HepG2 (cell line): ENCODE measurements around the gene CARMIL3. TPM values are rescaled to one million over a fixed set of nuclear protein-coding genes. Genes with fewer than 3 reads are reported as not detected.

Experiments used
- ATAC-seq: fragments of 200-7000 bp; cut with Tn5 transposase; 3 replicates; pipeline ENCODE4 v1.9.1; 2020; ENCODE audit warnings: mild to moderate bottlenecking, moderate library complexity
- BruUV-seq: library from RNA; stranded (reverse); fragments of 400-500 nt; replicated peaks from 2 replicates; lab custom pipeline; 2021; lab: Mats Ljungman, UMichigan
- CTCF ChIA-PET: fragments of 300-600 bp; formaldehyde crosslinking; extraction: SDS; loops from one replicate; lab custom pipeline; 2021; ENCODE audit warnings: low total read pairs, inconsistent platforms, low intra/inter-chr PET ratio; lab: Yijun Ruan, JAX
- POLR2A ChIA-PET: fragments of 350-600 bp; sonication (Branson Sonifier 250); formaldehyde crosslinking; loops from one replicate; lab custom pipeline; 2020; ENCODE audit warnings: antibody characterized with exemption, inconsistent platforms; lab: Yijun Ruan, JAX
- DNase-seq: peaks from one replicate; pipeline ENCODE4 v3.0.0-alpha.2; 2015; ENCODE audit warnings: low spot score
- FAIRE-seq: peaks from 3 replicates; lab custom pipeline; 2011; peaks lifted over from hg19 to GRCh38; lab: Jason Lieb, UNC
- H2AFZ ChIP-seq: one replicate; pipeline ENCODE4 v1.6.1; 2011; ENCODE audit warnings: low read length, inconsistent platforms
- H3K27ac ChIP-seq: fragments of 300-600 bp; 3 replicates; pipeline ENCODE4 v1.8.0; 2011; ENCODE audit warnings: mixed run types, mild to moderate bottlenecking, mixed read lengths, low read length, inconsistent platforms; ENCODE audit not compliant: insufficient read depth; ENCODE audit errors: extremely low read length
- H3K27me3 ChIP-seq, 2 experiments: fragments of 200-600 bp in 1 of 2; 2 replicates in 1 of 2; 3 replicates in 1 of 2; pipeline versions ENCODE4 v1.6.0 to v1.8.0; 2011; ENCODE audit warnings: low read length in 2 of 2, mild to moderate bottlenecking in 2 of 2, moderate library complexity in 2 of 2, inconsistent platforms in 1 of 2; ENCODE audit not compliant: insufficient read depth in 2 of 2, control insufficient read depth in 1 of 2
- H3K36me3 ChIP-seq, 2 experiments: fragments of 200-600 bp in 1 of 2; replicated peaks in 1 of 2; 2 replicates in 1 of 2; 3 replicates in 1 of 2; pipeline versions ENCODE4 v1.5.1 to v1.8.0; 2011; ENCODE audit warnings: low read length in 2 of 2, inconsistent platforms in 1 of 2; ENCODE audit not compliant: insufficient read depth in 2 of 2, control insufficient read depth in 1 of 2
- H3K4me1 ChIP-seq: 2 replicates; pipeline ENCODE4 v1.5.1; 2012; ENCODE audit warnings: low read length, inconsistent platforms; ENCODE audit not compliant: insufficient read depth
- H3K4me2 ChIP-seq: 2 replicates; pipeline ENCODE4 v1.6.0; 2011; ENCODE audit warnings: low read depth, low read length, inconsistent platforms
- H3K4me3 ChIP-seq, 3 experiments: fragments of 200-600 bp in 1 of 3; sonication (generic), shearing (Covaris generic) in 1 of 3; replicated peaks in 1 of 3; 2 replicates each; pipeline ENCODE4 v1.5.1; 2011 to 2016; ENCODE audit warnings: low read length in 3 of 3, inconsistent platforms in 2 of 3, low read depth in 2 of 3, mild to moderate bottlenecking in 2 of 3, control low read depth in 1 of 3, mixed read lengths in 1 of 3; ENCODE audit not compliant: insufficient read depth in 1 of 3
- H3K79me2 ChIP-seq: one replicate; pipeline ENCODE4 v1.6.1; 2011; ENCODE audit warnings: low read length, inconsistent platforms; ENCODE audit not compliant: insufficient read depth
- H3K9ac ChIP-seq: 2 replicates; pipeline ENCODE4 v1.6.0; 2011; ENCODE audit warnings: mild to moderate bottlenecking, low read depth, low read length, inconsistent platforms; ENCODE audit not compliant: insufficient read depth
- H3K9me3 ChIP-seq: 2 replicates; pipeline ENCODE4 v1.5.1; 2012; ENCODE audit warnings: mild to moderate bottlenecking, low read length
- H4K20me1 ChIP-seq: 2 replicates; pipeline ENCODE4 v1.6.0; 2011; ENCODE audit warnings: inconsistent platforms, mild to moderate bottlenecking, low read length, moderate library complexity; ENCODE audit not compliant: insufficient read depth
- CHD4 ChIP-seq: fragments of 200-600 bp; sonication (generic); IDR thresholded peaks from 2 replicates; pipeline ENCODE4 v1.7.0; 2017; ENCODE audit warnings: mild to moderate bottlenecking, low read length, borderline replicate concordance
- ZNF44 ChIP-seq: sonication (generic); formaldehyde crosslinking; IDR thresholded peaks from 2 replicates; pipeline ENCODE4 v1.5.1; 2020; ENCODE audit warnings: mild to moderate bottlenecking, missing genetic modification reagents
- ZNF574 ChIP-seq: sonication (generic); formaldehyde crosslinking; IDR thresholded peaks from 2 replicates; pipeline ENCODE4 v1.4.0; 2020; ENCODE audit warnings: missing genetic modification reagents
- WGBS: methylation state at CpG from one replicate; pipeline ENCODE4 v1.1.6; 2017; ENCODE audit warnings: low lambda C conversion rate; 5-methylcytosine and 5-hydroxymethylcytosine counted together
- in situ Hi-C: cut with HindIII; loops from 2 replicates; pipeline ENCODE4 v1.10.0; 2017; ENCODE audit warnings: low pct_unique_long_range_greater_than_20kb; ENCODE audit not compliant: extremely low pct_ligation_motif_present
- intact Hi-C: fragments of 100-400 bp; cut with micrococcal nuclease; formaldehyde crosslinking; loops from one replicate; pipeline ENCODE4 v1.10.0; 2022; ENCODE audit not compliant: unreplicated experiment
- polyA plus RNA-seq, 8 experiments: library from polyadenylated mRNA; depleted of rRNA in 3 of 8; stranded (reverse) in 7 of 8; unstranded in 1 of 8; fragments of >200 nt; fragmentation: Illumina TruSeq in 4 of 8; extraction: Trizol in 4 of 8; gene quantifications; 2 replicates each; pipeline versions ENCODE4 v1.2.1 to v1.2.3, GENCODE V29; 2011 to 2016; ENCODE audit warnings: low read depth in 4 of 8, missing spikeins in 1 of 8, mixed read lengths in 1 of 8; ENCODE audit not compliant: insufficient read depth in 1 of 8
- total RNA-seq, 5 experiments: library from RNA; depleted of rRNA; stranded (reverse); fragments of >200 nt; fragmentation: Illumina TruSeq; extraction: Trizol; gene quantifications; 2 replicates each; pipeline ENCODE4 v1.2.3, GENCODE V29; 2016; ENCODE audit warnings: low read depth in 1 of 5

CARMIL3 gene
- total and polyA plus RNA-seq, 2 of the 13 experiments (the other 11 are each of a cell fraction or from before 2014, with no cell fraction given): 0.27 to 0.55 TPM

- TF ChIP-seq CHD4: no peak
Observed at GRCh38 chr14:24037658-24038037, 14.2 kb upstream of the CARMIL3 start (continued).

GRCh38 chr14:24038686-24039085, 13.1 kb upstream of the CARMIL3 start:
- H3K27ac ChIP-seq: no peak overlapping the region
- no peak for DNase-seq
- H3K36me3 ChIP-seq: no peaks in the 10 kb centered on the region
- H3K9ac ChIP-seq: no peak overlapping the region
- BruUV-seq: no TSS peak
- no peak overlapping the region for H3K4me3 ChIP-seq
- no peaks in the 10 kb centered on the region for H3K9me3 ChIP-seq
- H4K20me1 ChIP-seq: no peaks in the 10 kb centered on the region
- no peak for ATAC-seq
- H3K4me2 ChIP-seq: no peak overlapping the region
- ChIA-PET CTCF (interaction anchor here (1.2 kb wide), 1 partner anchor 25 kb away, joined by 4 read pairs; no protein-coding TSS in a partner anchor), POLR2A (interaction anchor here (1.8 kb wide), 1 partner anchor 76 kb away, joined by 4 read pairs; the partner anchor contains the start of genes DCAF11 and NRL)
- peaks cover 0 to 8% of the 10 kb centered on the region in 2 experiments; a peak in 2 of 5 replicates for H3K27me3 ChIP-seq
- peaks cover 31% of the 10 kb centered on the region for H3K4me1 ChIP-seq
- no peaks in the 10 kb centered on the region for H3K79me2 ChIP-seq
- no peak overlapping the region for H2AFZ ChIP-seq
- 27% methylated on average over 2 of the region's 2 CpGs for WGBS
- TF ChIP-seq ZNF44 (CRISPR knock-in tag) (no peak), ZNF574 (CRISPR knock-in tag) (0 out of 2 replicates have a peak, but pooled peaks have one; percentile 35)
- in situ Hi-C loops (loop anchor here (10.0 kb wide), 1 partner anchor 54 kb away; the partner anchor contains the start of gene DHRS4L2), intact Hi-C loops (loop anchor here (10.0 kb wide), 1 partner anchor 314 kb away; no protein-coding TSS in a partner anchor)
- no peak for FAIRE-seq
